Natural killer cell treated with Interleukin-12 subunit alpha and Interleukin-12 subunit beta and Interleukin-15 and Interleukin-18, amount 100 ng/mL, for 72 hours (primary cell): ENCODE data around the gene SETD5. TPM values are rescaled to one million over a fixed set of nuclear protein-coding genes. Genes with fewer than 3 reads are reported as not detected.
"Not testable (repeated sequence)": the region's sequence is repeated elsewhere in the genome, so short reads cannot be mapped to it uniquely, and the experiment has no call there.

Experiments used
- ATAC-seq, 2 donors: fragments of 150-1000 bp; cut with Tn5 transposase in 1 of 2; sonication (Bioruptor Pico), chemical (Tn5 transposase) in 1 of 2; 2 replicates each; pipeline ENCODE4 v1.10.0; 2021
- DNase-seq: peaks from one replicate; pipeline ENCODE4 v3.0.0; 2022; ENCODE audit warnings: low spot score
- H3K27ac Mint-ChIP-seq, 2 donors: 1 replicate in 1 of 2; 2 replicates in 1 of 2; pipeline ENCODE4 v1.8.0; 2022; ENCODE audit warnings: mixed read lengths in 2 of 2, mild to moderate bottlenecking in 1 of 2, moderate library complexity in 1 of 2
- H3K27me3 Mint-ChIP-seq, 2 donors: 1 replicate in 1 of 2; 2 replicates in 1 of 2; pipeline ENCODE4 v1.8.0; 2022; ENCODE audit warnings: mixed read lengths in 2 of 2
- H3K36me3 Mint-ChIP-seq: one replicate; pipeline ENCODE4 v1.8.0; 2022; ENCODE audit warnings: mixed read lengths
- H3K4me1 Mint-ChIP-seq, 2 donors: 1 replicate in 1 of 2; 2 replicates in 1 of 2; pipeline ENCODE4 v1.8.0; 2022; ENCODE audit warnings: low read depth in 2 of 2, mixed read lengths in 2 of 2, mild to moderate bottlenecking in 1 of 2
- H3K4me3 Mint-ChIP-seq: one replicate; pipeline ENCODE4 v1.8.0; 2022; ENCODE audit warnings: mixed read lengths
- H3K9me3 Mint-ChIP-seq: 2 replicates; pipeline ENCODE4 v1.8.0; 2022; ENCODE audit warnings: mixed read lengths
- total RNA-seq, 2 donors: library from RNA; stranded (reverse); gene quantifications; one replicate each; pipeline ENCODE4 v1.2.3, GENCODE V29; 2022

SETD5 gene
- total RNA-seq, 2 donors from 2014 or later, result 131 to 188 TPM

DNA sequence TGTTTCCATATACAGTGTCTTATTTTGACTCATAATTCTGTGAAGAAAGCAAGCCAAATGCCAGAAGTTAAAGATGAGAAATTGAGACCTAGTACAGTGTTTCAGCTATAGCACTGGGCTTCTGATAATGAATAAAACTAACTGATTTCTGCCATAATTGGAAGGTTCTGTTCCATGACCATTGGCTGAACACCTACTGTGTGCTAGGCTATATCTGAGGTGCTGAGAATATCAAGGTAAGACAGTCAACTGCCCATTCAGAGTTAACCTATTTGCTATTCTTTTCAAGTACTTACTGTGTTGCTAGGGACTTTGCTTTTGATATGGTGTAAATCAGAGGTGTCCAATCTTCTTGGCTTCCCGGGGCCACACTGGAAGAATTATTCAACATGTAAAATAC lies 82.8 kb downstream of the SETD5 start:
- no peak overlapping the region for H3K4me3 Mint-ChIP-seq
- peaks cover 39% of the 10 kb centered on the region for H3K36me3 Mint-ChIP-seq
- H3K4me1 Mint-ChIP-seq, result peaks cover 0 to 2% of the 10 kb centered on the region in 2 donors
- ATAC-seq (no peak), DNase-seq (no peak)
- no peaks in the 10 kb centered on the region for H3K27me3 Mint-ChIP-seq
- no peak overlapping the region for H3K27ac Mint-ChIP-seq
- no peaks in the 10 kb centered on the region for H3K9me3 Mint-ChIP-seq

DNA sequence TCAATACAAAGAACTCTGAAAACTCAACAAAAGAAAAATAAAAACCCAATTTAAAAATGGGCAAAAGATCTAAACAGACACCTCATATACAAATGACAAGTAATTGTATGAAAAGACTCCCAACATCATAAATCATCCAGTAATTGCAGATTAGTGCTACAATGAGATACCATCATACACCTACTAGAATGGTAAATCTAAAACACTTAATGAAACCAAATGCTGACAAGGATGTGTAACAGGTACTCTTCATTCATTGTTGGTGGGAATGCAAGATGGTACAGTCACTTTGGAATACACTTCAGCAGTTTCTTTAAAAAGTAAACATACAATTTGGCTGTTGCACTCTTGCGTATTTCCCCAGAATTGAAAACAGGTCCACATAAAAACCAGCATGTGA lies 87.8 kb downstream of the SETD5 start:
- DNase-seq (no peak), ATAC-seq (no peak)
- no peak overlapping the region for H3K27ac Mint-ChIP-seq
- no peak overlapping the region for H3K4me3 Mint-ChIP-seq
- H3K27me3 Mint-ChIP-seq, result no peaks in the 10 kb centered on the region
- H3K4me1 Mint-ChIP-seq, result no peaks in the 10 kb centered on the region
- peaks cover 22% of the 10 kb centered on the region for H3K36me3 Mint-ChIP-seq
- no peaks in the 10 kb centered on the region for H3K9me3 Mint-ChIP-seq

DNA sequence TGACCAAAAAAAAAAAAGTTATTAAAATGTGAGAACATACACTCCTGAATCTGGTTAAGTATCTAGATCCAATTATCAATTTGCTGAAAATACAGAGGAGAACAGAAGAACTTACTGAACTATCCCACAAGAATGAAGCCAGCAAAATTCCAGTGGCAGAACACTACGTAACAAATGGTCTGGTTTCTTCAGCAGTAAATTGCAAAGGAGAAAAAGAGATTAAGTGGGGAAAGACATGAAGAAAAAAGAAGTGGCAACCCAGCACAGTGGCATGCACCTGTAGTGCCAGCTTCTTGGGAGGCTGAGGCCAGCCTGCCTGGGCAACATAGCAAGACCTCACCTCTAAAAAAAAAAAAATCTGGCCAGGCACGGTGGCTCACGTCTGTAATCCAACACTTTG lies 94.1 kb downstream of the SETD5 start:
- Mint-ChIP-seq H3K27ac (no peak overlapping the region), H3K9me3 (no peaks in the 10 kb centered on the region), H3K36me3 (peaks cover 7% of the 10 kb centered on the region), H3K4me1 (peaks cover 0 to 4% of the 10 kb centered on the region in 2 donors), H3K27me3 (no peaks in the 10 kb centered on the region), H3K4me3 (no peak overlapping the region)
- no peak for ATAC-seq
- DNase-seq, result no peak

DNA sequence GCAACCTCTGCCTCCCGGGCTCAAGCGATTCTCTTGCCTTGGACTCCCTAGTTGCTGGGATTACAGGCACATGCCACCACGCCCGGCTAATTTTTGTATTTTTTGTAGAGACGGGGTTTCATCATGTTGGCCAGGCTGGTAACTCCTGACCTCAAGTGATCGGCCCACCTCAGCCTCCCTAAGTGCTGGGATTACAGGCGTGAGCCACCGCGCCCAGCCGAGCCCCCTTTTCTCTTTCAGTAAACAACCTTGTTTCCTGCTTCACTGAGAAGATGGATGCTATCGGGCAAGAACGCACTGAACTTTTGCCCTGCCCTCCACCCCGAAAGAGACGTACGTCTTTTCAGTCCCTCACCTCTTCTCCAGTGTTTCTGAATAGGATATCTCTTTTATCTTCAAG lies 96.6 kb downstream of the SETD5 start:
- DNase-seq, H3K4me1 Mint-ChIP-seq: not testable (repeated sequence)

DNA sequence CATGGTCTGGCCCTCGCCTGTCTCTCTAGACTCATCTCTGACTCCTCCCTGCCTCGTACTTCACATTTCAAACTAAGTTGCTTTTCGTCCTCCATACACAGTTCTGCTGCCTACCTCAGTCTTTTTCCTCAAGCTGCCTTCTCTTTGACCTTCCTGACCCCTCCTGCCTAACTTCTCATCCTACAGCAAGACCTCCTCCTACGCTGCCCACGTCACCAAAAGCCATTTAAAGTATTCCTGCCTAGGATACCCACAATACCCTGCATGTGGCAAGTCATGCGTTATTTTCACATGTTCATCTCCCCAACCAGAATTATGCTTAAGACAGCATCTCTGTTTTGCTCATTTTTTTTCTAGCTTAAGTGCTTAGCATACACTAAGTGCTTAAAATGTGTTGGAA lies 99.5 kb downstream of the SETD5 start:
- Mint-ChIP-seq H3K36me3 (no peaks in the 10 kb centered on the region), H3K27ac (no peak overlapping the region)

More for the DNA sequence above, 96.6 kb downstream of the SETD5 start:
- H3K27me3 Mint-ChIP-seq, H3K27ac Mint-ChIP-seq, H3K9me3 Mint-ChIP-seq, H3K36me3 Mint-ChIP-seq, H3K4me3 Mint-ChIP-seq, ATAC-seq: not testable (repeated sequence)

DNA sequence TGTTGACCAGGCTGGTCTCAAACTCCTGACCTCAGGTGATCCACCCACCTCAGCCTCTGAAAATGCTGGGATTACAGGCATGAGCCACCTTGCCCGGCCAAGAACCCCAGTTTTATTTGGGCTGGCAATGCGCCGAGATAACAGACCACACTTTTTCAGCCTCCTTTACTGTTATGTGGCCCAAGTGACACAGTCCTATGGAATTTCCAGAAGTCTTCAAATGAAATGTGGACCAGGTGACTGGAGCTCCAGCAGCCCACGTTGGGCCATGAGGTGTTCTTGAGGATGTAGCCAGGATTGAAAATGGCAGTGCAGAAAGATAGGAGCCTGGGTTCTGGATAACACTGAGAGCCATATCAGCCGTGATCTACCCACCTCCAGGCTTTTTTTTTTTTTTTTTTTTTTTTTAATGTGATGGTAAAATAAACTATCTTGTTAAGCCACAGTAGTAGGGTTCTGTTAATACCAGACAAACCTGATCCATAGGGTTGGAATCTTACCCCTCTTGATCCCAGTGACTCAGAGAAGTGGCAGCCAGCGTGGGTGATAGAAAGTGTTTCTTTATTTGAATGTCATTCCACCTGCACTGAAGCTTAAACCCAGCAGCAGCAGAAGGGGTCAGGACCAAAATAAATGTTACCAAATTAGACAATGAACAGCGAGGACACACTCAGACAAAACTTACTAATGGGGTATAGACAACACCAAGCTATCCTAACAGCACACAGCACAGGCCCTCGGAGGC lies 100.6 kb downstream of the SETD5 start:
- peaks cover 0 to 10% of the 10 kb centered on the region in 2 donors for H3K4me1 Mint-ChIP-seq
- H3K9me3 Mint-ChIP-seq, result no peaks in the 10 kb centered on the region
- H3K36me3 Mint-ChIP-seq, result no peaks in the 10 kb centered on the region
- DNase-seq (no peak), ATAC-seq (no peak)
- H3K27ac Mint-ChIP-seq, result no peak overlapping the region
- H3K4me3 Mint-ChIP-seq, result no peak overlapping the region
- H3K27me3 Mint-ChIP-seq, result peaks cover 17 to 20% of the 10 kb centered on the region in 2 donors

More for the DNA sequence above, 99.5 kb downstream of the SETD5 start:
- Mint-ChIP-seq H3K27me3 (peaks cover 15 to 20% of the 10 kb centered on the region in 2 donors), H3K4me3 (no peak overlapping the region), H3K4me1 (peaks cover 0 to 10% of the 10 kb centered on the region in 2 donors), H3K9me3 (no peaks in the 10 kb centered on the region)
- ATAC-seq (no peak), DNase-seq (no peak)

DNA sequence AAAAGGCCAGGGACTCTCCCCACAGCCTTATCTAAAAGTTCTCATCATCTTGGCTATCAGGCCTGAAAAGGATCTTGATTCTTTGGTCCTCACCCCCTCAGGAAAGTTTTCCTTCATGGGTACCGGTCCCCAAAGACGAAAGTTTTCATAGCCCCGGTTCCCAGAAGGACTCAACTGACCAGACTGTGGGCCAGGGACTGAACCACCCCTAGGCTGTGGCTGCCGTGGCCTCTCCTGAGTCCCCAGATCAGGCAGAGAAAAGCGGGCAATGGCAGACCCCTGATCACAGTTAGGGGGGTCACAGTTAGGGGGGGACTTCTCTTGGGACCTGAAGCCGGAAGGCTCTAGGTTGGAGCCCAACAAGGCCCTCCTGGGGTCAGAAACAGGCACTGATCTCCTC lies 101.4 kb downstream of the SETD5 start:
- no peak for ATAC-seq
- H3K4me3 Mint-ChIP-seq, result no peak overlapping the region
- peaks cover 0 to 10% of the 10 kb centered on the region in 2 donors for H3K4me1 Mint-ChIP-seq
- H3K9me3 Mint-ChIP-seq, result no peaks in the 10 kb centered on the region
- no peaks in the 10 kb centered on the region for H3K36me3 Mint-ChIP-seq
- DNase-seq, result no peak
- H3K27ac Mint-ChIP-seq, result no peak overlapping the region
- H3K27me3 Mint-ChIP-seq, result peaks cover 17 to 20% of the 10 kb centered on the region in 2 donors

DNA sequence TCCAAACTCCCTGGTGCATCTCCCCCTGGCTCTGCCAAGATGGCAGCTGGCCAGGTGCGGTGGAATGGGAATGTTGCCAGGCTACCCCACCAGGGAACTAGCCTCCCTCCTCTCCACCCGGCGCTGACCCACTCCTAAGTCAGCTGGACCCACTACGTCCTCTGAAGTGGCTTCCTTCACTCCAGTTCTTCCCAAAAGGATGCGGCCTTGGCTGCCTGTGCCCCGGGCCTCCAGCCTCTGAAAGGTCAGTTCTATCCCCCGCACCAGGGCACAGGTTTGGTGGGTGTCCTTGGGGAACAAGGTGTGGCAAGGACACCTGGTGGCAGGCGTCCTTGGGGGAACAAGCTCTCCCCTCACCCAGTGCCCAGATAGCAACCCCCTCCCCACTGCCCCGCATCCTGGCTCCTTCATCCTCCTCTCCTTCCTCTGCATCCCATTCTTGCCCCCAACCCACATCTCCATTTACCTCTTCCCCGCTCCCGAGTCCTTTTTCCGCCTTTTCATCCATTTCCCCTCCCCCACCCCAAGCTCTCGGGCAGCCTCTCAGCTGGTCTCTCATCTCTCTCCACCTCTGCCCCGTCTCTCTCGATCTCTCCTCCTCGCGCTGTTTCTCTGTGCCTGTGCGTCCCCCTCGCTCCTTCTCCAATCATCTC lies 102.2 kb downstream of the SETD5 start:
- H3K36me3 Mint-ChIP-seq, result no peaks in the 10 kb centered on the region
- H3K9me3 Mint-ChIP-seq, result no peaks in the 10 kb centered on the region
- peaks cover 17 to 20% of the 10 kb centered on the region in 2 donors for H3K27me3 Mint-ChIP-seq
- no peak overlapping the region for H3K4me3 Mint-ChIP-seq
- no peak for DNase-seq
- H3K27ac Mint-ChIP-seq, result no peak overlapping the region
- H3K4me1 Mint-ChIP-seq, result peaks cover 0 to 7% of the 10 kb centered on the region in 2 donors
- ATAC-seq, result no peak

DNA sequence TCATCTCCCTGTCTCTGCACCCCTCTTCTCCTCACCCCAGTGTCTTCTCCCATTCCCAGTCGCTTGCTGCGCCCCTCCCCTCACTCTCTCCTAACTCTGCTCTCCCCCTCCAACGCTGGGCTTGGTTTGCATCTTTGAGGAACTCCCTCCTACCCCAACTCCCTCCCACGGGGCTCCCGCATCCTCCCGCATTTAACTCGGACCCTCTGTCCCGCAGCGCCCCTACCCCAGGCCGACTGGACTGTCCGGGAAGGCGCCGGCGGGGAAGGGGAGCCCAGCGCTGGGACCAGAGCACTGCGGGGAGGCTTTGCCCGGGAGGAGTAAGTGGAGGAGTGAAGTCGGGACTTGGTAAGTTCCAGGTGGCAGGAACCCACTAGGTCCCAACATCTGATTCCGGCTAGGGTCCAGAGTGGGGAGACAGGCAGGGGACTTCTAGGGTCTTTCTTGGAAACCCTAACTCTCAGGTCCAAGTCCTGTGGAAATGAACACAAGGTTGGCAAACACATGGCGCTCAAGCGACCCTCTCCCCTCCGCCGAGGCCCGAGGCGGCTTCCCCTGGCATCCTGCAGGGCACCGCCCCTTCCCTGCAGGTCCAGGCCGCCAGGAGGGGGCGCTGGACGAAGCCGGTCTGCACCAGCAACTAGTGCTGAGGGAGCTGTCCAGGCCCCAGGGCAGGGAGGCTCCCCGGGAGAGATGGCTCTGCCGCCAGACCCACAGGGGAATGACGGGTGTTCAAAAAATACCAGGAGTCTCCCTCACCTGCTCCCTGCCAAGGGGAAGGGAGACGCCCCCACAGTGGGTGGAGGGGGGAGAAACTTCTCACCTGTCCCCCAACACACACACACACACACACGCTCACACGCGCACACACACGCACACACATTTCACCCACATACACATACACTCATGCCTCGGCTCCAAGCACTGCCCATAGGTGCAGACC lies 103.0 kb downstream of the SETD5 start:
- Mint-ChIP-seq H3K4me1 (peaks cover 0 to 7% of the 10 kb centered on the region in 2 donors), H3K9me3 (no peaks in the 10 kb centered on the region), H3K36me3 (no peaks in the 10 kb centered on the region), H3K27me3 (peaks cover 17 to 20% of the 10 kb centered on the region in 2 donors), H3K4me3 (no peak overlapping the region), H3K27ac (no peak overlapping the region)
- DNase-seq, result no peak
- ATAC-seq, result peak; percentile 67 to 73

DNA sequence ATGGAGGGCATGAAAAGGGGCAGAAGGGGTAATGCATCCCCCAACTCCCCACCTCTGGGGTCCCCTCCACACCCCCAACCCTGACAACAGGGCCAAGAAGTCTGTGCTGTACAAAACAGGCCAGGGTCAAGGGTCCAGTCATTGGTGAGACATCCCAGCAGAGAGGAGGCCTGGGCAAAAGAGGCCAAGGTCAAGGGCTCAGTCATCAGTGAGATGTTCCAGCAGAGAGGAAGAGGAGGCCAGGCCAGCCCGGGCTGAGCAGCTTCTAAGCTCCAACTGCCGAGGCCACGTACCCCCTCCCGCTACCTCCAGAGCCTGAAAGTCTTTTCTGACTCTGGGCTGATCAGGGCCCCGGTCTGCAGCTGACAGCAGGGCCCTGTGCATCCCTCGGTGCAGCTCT lies 103.8 kb downstream of the SETD5 start:
- ATAC-seq (no peak), DNase-seq (no peak)

DNA sequence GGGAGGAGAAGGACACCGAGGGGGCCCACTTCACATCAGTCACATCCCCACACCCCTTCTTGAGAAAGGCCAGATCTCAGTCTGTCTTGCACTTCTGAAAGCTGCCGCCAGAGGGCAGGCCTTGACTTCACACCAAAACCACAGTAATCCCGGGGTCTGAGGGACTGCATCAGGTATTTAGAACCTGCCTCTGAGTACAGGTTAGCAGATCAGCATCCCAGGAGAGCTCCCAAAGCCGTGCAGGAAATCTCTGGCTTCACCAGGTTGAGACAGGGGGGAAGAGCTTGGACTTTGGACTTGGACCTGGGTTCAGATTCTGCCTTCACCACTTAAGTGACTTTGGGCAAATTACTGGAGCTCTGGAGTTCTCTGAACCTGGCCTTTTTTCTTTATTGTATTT lies 105.9 kb downstream of the SETD5 start:
- peak in 1 of 2 donors; percentile 53 for ATAC-seq
- no peak overlapping the region for H3K27ac Mint-ChIP-seq

More for the DNA sequence above, 103.8 kb downstream of the SETD5 start:
- peaks cover 0 to 7% of the 10 kb centered on the region in 2 donors for H3K4me1 Mint-ChIP-seq
- H3K27ac Mint-ChIP-seq, result no peak overlapping the region
- H3K9me3 Mint-ChIP-seq, result no peaks in the 10 kb centered on the region
- H3K27me3 Mint-ChIP-seq, result peaks cover 20 to 22% of the 10 kb centered on the region in 2 donors
- no peak overlapping the region for H3K4me3 Mint-ChIP-seq
- no peaks in the 10 kb centered on the region for H3K36me3 Mint-ChIP-seq

DNA sequence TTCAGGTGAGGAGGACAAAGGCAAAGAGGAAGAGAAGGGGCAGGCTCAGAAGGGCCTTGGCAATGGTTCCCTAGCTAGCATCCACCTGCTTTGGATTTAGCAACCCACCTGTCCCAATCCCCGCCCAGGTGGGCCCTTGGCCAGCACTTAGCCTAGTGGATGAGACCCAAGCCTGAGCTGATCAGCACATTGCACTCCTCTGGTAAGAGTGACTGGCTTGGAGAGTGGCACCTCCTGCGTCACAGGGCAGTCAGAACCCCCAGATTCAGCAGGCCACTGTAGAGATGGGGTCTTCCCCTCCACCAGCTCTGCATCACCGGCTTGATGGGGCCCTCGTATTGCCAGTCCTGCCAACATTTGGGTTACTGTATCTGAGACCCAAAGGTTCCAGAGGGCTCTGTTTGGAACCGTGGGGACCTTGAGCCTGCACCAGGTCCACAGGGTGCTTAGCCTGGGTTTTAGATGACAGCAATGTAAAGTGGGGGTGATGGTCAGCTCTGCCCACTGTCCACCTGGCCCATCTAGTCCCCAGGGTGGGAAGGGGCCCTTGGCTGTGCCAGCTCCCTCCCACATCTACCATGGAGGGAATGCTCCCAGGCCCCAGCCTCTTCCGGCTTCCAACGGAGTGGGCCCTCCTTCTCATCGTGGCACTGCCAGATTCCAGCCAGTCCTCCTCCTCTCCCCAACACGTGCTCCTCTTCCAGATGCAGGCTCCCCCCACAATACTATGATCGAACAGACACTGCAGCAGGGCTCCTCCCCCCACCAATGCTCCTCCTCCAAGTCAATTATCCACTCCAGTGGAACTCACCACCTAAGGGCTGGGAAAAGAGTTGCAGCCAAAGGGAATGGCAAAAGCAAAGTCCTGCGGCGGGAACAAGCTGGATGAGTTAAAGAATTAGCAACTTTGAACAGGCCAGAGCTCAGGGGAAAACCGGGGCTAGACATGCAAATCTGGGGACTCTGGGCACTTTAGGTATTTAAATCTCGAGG lies 110.5 kb downstream of the SETD5 start:
- DNase-seq (no peak), ATAC-seq (peak in 1 of 2 donors; percentile 28)
- Mint-ChIP-seq H3K4me3 (no peak overlapping the region), H3K9me3 (no peaks in the 10 kb centered on the region), H3K4me1 (no peaks in the 10 kb centered on the region), H3K36me3 (no peaks in the 10 kb centered on the region), H3K27me3 (peaks cover 18 to 21% of the 10 kb centered on the region in 2 donors), H3K27ac (no peak overlapping the region)

More for the DNA sequence above, 105.9 kb downstream of the SETD5 start:
- Mint-ChIP-seq H3K4me1 (peaks cover 0 to 7% of the 10 kb centered on the region in 2 donors), H3K27me3 (peaks cover 23 to 27% of the 10 kb centered on the region in 2 donors), H3K9me3 (no peaks in the 10 kb centered on the region), H3K36me3 (no peaks in the 10 kb centered on the region), H3K4me3 (no peak overlapping the region)
- DNase-seq, result no peak

DNA sequence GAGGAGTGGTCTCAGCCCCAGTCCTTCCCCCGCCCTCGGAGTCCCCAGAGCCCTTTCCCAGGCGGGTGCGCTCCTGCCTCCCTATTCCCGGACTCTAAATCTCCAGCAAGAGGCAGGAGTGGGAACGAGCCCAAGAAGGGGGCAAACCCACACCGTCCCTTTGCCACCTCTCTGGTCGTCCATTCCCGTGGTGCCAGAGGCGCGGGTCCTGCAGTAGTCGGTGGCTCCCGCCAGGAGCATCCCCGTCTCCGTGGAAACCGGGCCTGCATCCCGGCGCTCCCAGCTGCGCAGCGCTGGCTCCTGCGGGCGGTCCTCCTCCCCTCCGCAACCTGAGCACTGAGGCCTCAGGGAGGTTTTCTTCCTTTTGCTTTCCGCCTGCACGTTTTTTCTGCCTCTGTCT lies 111.4 kb downstream of the SETD5 start:
- Mint-ChIP-seq H3K4me3 (no peak overlapping the region), H3K27ac (no peak overlapping the region), H3K36me3 (no peaks in the 10 kb centered on the region), H3K4me1 (no peaks in the 10 kb centered on the region), H3K9me3 (no peaks in the 10 kb centered on the region), H3K27me3 (peaks cover 18 to 21% of the 10 kb centered on the region in 2 donors)
- ATAC-seq (no peak), DNase-seq (no peak)
